Sigmoid colon (tissue), 4 donors: ENCODE data around the gene VAT1L.

Source experiments
- CTCF ChIP-seq, 4 experiments: fragments of 450-650 bp in 3 of 4; fragments of 200-600 bp in 1 of 4; IDR thresholded peaks; one replicate each; pipeline ENCODE4 v1.5.1; 2016 to 2019; ENCODE audit warnings: antibody characterized with exemption in 4 of 4, mild to moderate bottlenecking in 3 of 4, moderate library complexity in 2 of 4
- EP300 ChIP-seq, 4 donors: sonication (generic); formaldehyde crosslinking; IDR thresholded peaks; one replicate each; pipeline ENCODE4 v1.6.1; 2017; ENCODE audit warnings: antibody characterized with exemption in 4 of 4
- POLR2A ChIP-seq, 2 donors: fragments of 450-650 bp; IDR thresholded peaks; one replicate each; pipeline ENCODE4 v1.6.1; 2016; ENCODE audit warnings: antibody characterized with exemption in 2 of 2, mild to moderate bottlenecking in 2 of 2, moderate library complexity in 2 of 2
- POLR2AphosphoS5 ChIP-seq, 4 donors: sonication (generic); formaldehyde crosslinking; IDR thresholded peaks; one replicate each; pipeline ENCODE4 v1.6.1; 2017; ENCODE audit warnings: antibody characterized with exemption in 4 of 4

GRCh38 chr16:77790912-77791311 is 2.5 kb downstream of the VAT1L start:
- TF ChIP-seq POLR2A (IDR thresholded peaks at IDR 0.05) (no peak), POLR2AphosphoS5 (IDR thresholded peaks at IDR 0.05) (no peak), CTCF (IDR thresholded peaks at IDR 0.05) (no peak), EP300 (IDR thresholded peaks at IDR 0.05) (no peak)
